Measurements from ENCODE around the gene GOLGA6L10.
"Not testable (repeated sequence)": the region's sequence is repeated elsewhere in the genome, so short reads cannot be mapped to it uniquely, and the experiment has no call there.

DNA sequence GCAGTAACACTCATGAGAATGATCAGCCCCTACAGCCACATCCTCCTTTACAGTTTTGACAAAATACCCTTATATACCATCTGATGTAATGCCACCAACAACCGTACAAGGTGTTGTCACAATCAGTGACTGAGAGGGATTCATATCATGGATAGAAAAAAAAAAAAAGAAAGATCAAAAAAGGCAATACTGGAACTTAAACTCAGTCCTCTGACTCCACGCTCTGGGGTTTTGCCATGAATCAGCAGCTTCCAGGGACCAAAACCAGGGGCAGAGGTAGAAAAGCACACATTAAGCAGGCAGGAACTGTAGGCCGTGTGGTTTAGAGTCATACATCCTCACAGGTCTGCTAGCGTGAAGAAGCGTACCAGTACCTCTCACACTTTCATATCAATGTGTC, 1.6 kb downstream of the GOLGA6L10 start:
- TF ChIP-seq, protein P1, sequence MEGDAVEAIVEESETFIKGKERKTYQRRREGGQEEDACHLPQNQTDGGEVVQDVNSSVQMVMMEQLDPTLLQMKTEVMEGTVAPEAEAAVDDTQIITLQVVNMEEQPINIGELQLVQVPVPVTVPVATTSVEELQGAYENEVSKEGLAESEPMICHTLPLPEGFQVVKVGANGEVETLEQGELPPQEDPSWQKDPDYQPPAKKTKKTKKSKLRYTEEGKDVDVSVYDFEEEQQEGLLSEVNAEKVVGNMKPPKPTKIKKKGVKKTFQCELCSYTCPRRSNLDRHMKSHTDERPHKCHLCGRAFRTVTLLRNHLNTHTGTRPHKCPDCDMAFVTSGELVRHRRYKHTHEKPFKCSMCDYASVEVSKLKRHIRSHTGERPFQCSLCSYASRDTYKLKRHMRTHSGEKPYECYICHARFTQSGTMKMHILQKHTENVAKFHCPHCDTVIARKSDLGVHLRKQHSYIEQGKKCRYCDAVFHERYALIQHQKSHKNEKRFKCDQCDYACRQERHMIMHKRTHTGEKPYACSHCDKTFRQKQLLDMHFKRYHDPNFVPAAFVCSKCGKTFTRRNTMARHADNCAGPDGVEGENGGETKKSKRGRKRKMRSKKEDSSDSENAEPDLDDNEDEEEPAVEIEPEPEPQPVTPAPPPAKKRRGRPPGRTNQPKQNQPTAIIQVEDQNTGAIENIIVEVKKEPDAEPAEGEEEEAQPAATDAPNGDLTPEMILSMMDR (IDR thresholded peaks at IDR 0.05): not testable (repeated sequence)
- not testable (repeated sequence) for TF ChIP-seq POLR2A (IDR thresholded peaks at IDR 0.05; ENCODE audit: low read depth); EP300 (IDR thresholded peaks at IDR 0.05)

Measured in esophagus muscularis mucosa (tissue), 4 donors.